Measurements from ENCODE around the gene FXYD3.

FXYD3 gene

GRCh38 chr19:35104361-35104760 is 11.3 kb upstream of the FXYD3 start:
- Histone ChIP-seq H3K4me1 (peaks cover 11% of the 10 kb centered on the region), H3K4me2 (no peak overlapping the region), H3K27me3 (no peaks in the 10 kb centered on the region), H3K27ac (no peak overlapping the region), H4K20me1 (no peaks in the 10 kb centered on the region), H3K9ac (no peak overlapping the region), H3K36me3 (no peaks in the 10 kb centered on the region), H3K9me3 (peaks cover 8% of the 10 kb centered on the region; the same call in 1 of the 2 replicates), H3K4me3 (no peak overlapping the region)
- TF ChIP-seq Cebpa-rat (IDR thresholded peaks at IDR 0.05): no peak

DNA sequence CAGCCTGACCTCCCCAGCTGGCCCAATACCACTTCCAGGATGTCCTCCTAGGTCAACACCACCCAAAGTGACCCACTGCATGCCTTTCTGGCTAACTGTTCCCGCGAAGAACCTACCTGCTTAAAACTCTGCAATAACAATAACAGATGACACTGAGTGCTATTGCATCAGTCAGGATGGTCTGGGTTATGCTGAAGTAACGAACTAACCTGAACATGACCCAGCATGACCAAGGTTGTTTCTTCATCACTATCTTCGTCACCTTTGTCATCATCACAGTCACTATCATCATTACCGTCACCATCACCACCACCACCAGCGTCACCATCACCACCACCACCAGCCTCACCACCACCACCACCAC is 10.6 kb upstream of the FXYD3 start:
- Histone ChIP-seq H3K27ac (no peak overlapping the region), H3K36me3 (no peaks in the 10 kb centered on the region), H3K9ac (no peak overlapping the region), H3K4me1 (peaks cover 5% of the 10 kb centered on the region; the same call in 1 of the 2 replicates), H3K27me3 (no peaks in the 10 kb centered on the region), H3K9me3 (peaks cover 8% of the 10 kb centered on the region; the same call in 1 of the 2 replicates), H3K4me3 (no peak overlapping the region), H3K4me2 (no peak overlapping the region), H4K20me1 (no peaks in the 10 kb centered on the region)
- no peak for TF ChIP-seq Cebpa-rat (IDR thresholded peaks at IDR 0.05)

DNA sequence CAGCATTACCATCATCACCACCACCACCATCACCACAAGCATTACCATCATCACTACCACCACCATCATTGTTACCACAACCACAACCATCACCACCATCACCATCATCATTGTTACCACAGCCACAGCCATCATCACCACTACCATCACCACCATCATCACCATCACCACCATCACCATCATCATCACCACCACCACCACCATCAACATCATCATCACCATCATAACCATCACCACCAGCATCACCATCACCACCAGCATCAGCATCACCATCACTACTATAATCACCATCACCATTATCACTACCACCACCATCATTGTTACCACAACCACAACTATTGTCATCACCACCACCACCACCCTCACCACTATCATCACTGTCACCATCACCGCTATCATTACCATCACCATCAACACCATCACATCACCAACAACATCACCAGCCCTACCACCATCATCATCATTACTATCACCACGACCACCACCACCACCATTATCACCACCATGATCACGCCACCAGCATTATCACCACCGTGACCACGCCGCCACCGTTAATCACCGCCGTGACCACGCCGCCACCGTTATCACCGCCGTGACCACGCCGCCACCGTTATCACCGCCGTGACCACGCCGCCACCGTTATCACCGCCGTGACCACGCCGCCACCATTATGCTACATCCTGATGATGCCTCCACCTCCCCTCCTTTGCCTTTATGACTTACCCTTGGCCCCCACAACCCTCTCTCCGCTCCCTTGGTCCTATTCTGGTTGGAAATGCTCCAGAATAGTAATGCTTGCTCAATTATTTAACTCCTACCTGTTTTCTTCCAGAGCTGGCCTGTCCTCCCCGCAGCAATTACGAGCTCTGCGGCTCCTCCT is 10.0 kb upstream of the FXYD3 start:
- H3K9me3 ChIP-seq: peaks cover 8% of the 10 kb centered on the region; the same call in 1 of the 2 replicates
- no peak overlapping the region for H3K4me2 ChIP-seq
- no peak overlapping the region for H3K4me3 ChIP-seq
- no peaks in the 10 kb centered on the region for H3K36me3 ChIP-seq
- no peaks in the 10 kb centered on the region for H3K27me3 ChIP-seq
- TF ChIP-seq Cebpa-rat (IDR thresholded peaks at IDR 0.05): no peak
- H3K4me1 ChIP-seq: peaks cover 5% of the 10 kb centered on the region; the same call in 1 of the 2 replicates
- H4K20me1 ChIP-seq: no peaks in the 10 kb centered on the region
- H3K9ac ChIP-seq: no peak overlapping the region
- H3K27ac ChIP-seq: no peak overlapping the region

DNA sequence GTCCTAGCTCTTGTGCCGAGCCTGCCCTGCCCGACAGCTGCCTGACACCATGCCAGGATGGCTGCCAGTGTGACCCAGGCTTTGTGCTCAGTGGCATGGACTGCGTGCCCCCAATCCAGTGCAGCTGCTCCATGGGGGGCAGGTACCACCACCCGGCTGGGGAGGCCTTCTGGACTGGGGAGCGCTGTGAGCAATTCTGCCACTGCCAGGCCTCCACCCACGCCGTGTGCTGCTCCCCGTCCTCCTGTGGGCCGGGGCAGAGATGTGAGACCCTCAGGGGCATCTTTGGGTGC is 9.4 kb upstream of the FXYD3 start:
- TF ChIP-seq Cebpa-rat (IDR thresholded peaks at IDR 0.05): no peak
- no peak overlapping the region for H3K4me3 ChIP-seq
- no peaks in the 10 kb centered on the region for H3K36me3 ChIP-seq
- H3K9ac ChIP-seq: no peak overlapping the region
- no peak overlapping the region for H3K27ac ChIP-seq
- H4K20me1 ChIP-seq: no peaks in the 10 kb centered on the region
- peaks cover 5% of the 10 kb centered on the region; the same call in 1 of the 2 replicates for H3K4me1 ChIP-seq
- H3K27me3 ChIP-seq: no peaks in the 10 kb centered on the region
- H3K9me3 ChIP-seq: peaks cover 8% of the 10 kb centered on the region; the same call in 1 of the 2 replicates
- no peak overlapping the region for H3K4me2 ChIP-seq

DNA sequence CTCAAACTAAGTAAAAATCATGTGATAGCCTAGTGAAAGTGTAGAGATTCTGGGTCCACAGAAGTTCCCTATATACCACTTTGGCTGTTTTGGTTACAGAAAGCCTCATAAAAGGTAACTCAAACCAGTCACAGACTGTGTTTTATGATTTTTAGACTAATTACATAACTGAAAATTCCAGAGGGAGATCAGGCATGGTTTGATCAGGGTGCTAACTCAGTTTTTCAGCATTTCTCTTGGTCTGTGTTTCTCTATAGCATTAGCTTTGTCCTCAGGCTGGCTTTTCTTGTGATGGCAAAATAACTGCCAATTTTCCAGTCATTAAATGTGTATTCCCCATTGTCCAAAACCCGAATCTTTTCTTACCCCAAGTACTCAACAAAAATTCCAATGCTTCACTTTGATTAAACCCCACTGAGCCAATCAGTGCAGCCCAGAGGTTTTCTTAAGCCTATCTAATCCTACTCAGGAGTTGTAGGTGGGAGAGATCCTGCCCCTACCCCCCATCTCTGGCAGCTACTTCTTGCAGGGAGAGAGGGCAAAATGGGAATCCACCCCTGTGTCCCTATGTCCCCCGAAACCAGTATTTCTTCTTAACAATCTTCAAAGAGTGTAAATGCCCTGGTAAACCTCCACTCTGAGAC is 8.6 kb upstream of the FXYD3 start:
- Histone ChIP-seq H4K20me1 (no peaks in the 10 kb centered on the region), H3K4me2 (no peak overlapping the region), H3K36me3 (no peaks in the 10 kb centered on the region), H3K27me3 (no peaks in the 10 kb centered on the region), H3K4me3 (no peak overlapping the region), H3K27ac (no peak overlapping the region), H3K4me1 (peaks cover 5% of the 10 kb centered on the region; the same call in 1 of the 2 replicates), H3K9ac (no peak overlapping the region), H3K9me3 (peaks cover 8% of the 10 kb centered on the region; the same call in 1 of the 2 replicates)
- TF ChIP-seq Cebpa-rat (IDR thresholded peaks at IDR 0.05): no peak

GRCh38 chr19:35107545-35107944 is 8.1 kb upstream of the FXYD3 start:
- H3K9ac ChIP-seq: no peak overlapping the region

DNA sequence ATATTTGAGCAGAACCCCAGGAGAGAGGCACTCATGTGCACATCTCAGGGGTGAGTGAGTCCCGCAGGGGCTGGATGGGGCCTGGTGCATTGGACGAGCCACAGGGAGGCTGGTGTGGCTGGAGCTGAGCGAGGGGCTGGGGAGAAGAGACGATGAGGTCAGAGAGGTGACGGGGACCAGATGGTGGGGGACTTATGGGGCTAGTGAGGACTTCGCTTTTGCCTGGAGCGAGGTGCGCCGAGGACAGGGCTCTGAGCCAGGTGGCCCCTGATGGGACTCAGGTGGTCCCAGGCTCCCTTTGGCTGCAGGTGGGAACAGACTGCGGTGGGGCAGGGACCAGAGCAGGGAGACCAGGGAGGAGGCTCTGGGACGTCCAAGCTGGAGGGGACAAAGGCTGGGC is 6.9 kb upstream of the FXYD3 start:
- peaks cover 3% of the 10 kb centered on the region; the same call in 1 of the 2 replicates for H3K4me1 ChIP-seq
- peaks cover 8% of the 10 kb centered on the region; the same call in 1 of the 2 replicates for H3K9me3 ChIP-seq
- no peaks in the 10 kb centered on the region for H3K27me3 ChIP-seq
- H3K4me3 ChIP-seq: no peak overlapping the region
- H3K4me2 ChIP-seq: no peak overlapping the region
- H3K27ac ChIP-seq: no peak overlapping the region
- no peaks in the 10 kb centered on the region for H4K20me1 ChIP-seq
- H3K9ac ChIP-seq: no peak overlapping the region
- TF ChIP-seq Cebpa-rat (IDR thresholded peaks at IDR 0.05): no peak
- no peaks in the 10 kb centered on the region for H3K36me3 ChIP-seq

More at GRCh38 chr19:35107545-35107944, 8.1 kb upstream of the FXYD3 start:
- Histone ChIP-seq H3K9me3 (peaks cover 8% of the 10 kb centered on the region; the same call in 1 of the 2 replicates), H3K4me1 (peaks cover 5% of the 10 kb centered on the region; the same call in 1 of the 2 replicates), H3K27me3 (no peaks in the 10 kb centered on the region), H4K20me1 (no peaks in the 10 kb centered on the region), H3K4me3 (no peak overlapping the region), H3K27ac (no peak overlapping the region), H3K36me3 (no peaks in the 10 kb centered on the region), H3K4me2 (no peak overlapping the region)
- no peak for TF ChIP-seq Cebpa-rat (IDR thresholded peaks at IDR 0.05)

DNA sequence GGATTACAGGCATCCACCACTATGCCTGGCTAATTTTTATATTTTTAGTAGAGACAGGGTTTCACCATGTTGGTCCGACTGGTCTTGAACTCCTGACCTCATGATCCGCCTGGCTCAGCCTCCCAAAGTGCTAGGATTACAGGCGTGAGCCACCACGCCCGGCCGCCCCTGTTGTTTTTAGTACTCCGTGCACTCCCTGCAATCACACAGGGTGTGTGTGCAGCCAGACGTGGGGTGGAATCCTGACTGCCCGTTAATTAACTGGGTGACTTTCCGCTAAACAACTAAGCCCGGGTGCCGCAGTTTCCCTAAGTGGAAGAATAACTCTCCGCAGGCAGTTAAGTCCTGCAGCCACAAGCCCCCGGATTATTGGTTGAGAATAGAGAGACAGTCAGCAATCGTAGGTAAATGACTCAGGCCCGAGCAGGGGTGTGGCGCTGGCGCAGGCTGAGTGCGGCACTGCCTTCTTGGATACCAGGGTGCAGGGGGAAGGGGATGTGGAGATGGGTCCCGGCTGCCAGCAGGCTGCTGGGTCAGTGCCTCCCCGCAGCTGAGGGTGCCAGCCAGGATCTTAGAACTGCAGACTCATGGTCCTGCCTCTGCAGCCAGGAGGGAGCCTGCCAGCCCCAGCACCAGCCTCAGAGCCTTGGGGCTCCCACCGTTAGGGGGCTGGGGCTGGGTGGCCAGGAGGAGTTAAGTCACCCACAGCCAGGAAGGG is 6.1 kb upstream of the FXYD3 start:
- Histone ChIP-seq H3K4me2 (no peak overlapping the region), H3K9me3 (peaks cover 8% of the 10 kb centered on the region; the same call in 1 of the 2 replicates), H3K4me1 (peaks cover 4% of the 10 kb centered on the region; the same call in 1 of the 2 replicates), H4K20me1 (no peaks in the 10 kb centered on the region), H3K4me3 (no peak overlapping the region), H3K9ac (no peak overlapping the region), H3K27ac (no peak overlapping the region), H3K36me3 (no peaks in the 10 kb centered on the region), H3K27me3 (no peaks in the 10 kb centered on the region)
- TF ChIP-seq Cebpa-rat (IDR thresholded peaks at IDR 0.05): no peak

- no peaks in the 10 kb centered on the region for H3K36me3 ChIP-seq
- no peak overlapping the region for H3K4me3 ChIP-seq
- TF ChIP-seq Cebpa-rat (IDR thresholded peaks at IDR 0.05): no peak
- no peaks in the 10 kb centered on the region for H3K27me3 ChIP-seq
- peaks cover 5% of the 10 kb centered on the region; the same call in 1 of the 2 replicates for H3K9me3 ChIP-seq
- no peaks in the 10 kb centered on the region for H4K20me1 ChIP-seq
- no peak overlapping the region for H3K4me2 ChIP-seq
- H3K27ac ChIP-seq: no peak overlapping the region
- H3K9ac ChIP-seq: no peak overlapping the region
- peaks cover 11% of the 10 kb centered on the region for H3K4me1 ChIP-seq
Observed at GRCh38 chr19:35110974-35111373, 4.6 kb upstream of the FXYD3 start.
